IMR-90 (cell line): ENCODE results near the gene TAF8. TPM values are rescaled to one million over a fixed set of nuclear protein-coding genes. Genes with fewer than 3 reads are reported as not detected.

Source experiments
- ATAC-seq: fragments of 200-7000 bp; cut with Tn5 transposase; 2 replicates; pipeline ENCODE4 v1.9.1; 2020; ENCODE audit warnings: low read depth, mild to moderate bottlenecking, moderate library complexity
- BruUV-seq: library from RNA; stranded (reverse); fragments of 400-500 nt; replicated peaks from 2 replicates; lab custom pipeline; 2021; lab: Mats Ljungman, UMichigan
- CTCF ChIA-PET: fragments of 300-600 bp; formaldehyde crosslinking; extraction: SDS; loops from one replicate; lab custom pipeline; 2021; ENCODE audit warnings: antibody characterized with exemption; lab: Yijun Ruan, JAX
- POLR2A ChIA-PET: fragments of 300-600 bp; sonication (Branson Sonifier 250); formaldehyde crosslinking; loops from one replicate; lab custom pipeline; 2022; ENCODE audit warnings: antibody characterized with exemption; ENCODE audit not compliant: unreplicated experiment; lab: Charles Lee
- DNase-seq: peaks from one replicate; pipeline ENCODE4 v3.0.0; 2013
- H2AFZ ChIP-seq: replicated peaks from 2 replicates; pipeline ENCODE3; 2013; ENCODE audit warnings: low read length, mild to moderate bottlenecking; ENCODE audit not compliant: poor library complexity
- H2AK5ac ChIP-seq: 2 replicates; pipeline ENCODE4 v1.6.1; 2013; ENCODE audit warnings: low read depth, low read length, inconsistent platforms
- H2AK9ac ChIP-seq: replicated peaks from 2 replicates; pipeline ENCODE3; 2013; ENCODE audit warnings: mild to moderate bottlenecking, low read depth, low read length, moderate library complexity; ENCODE audit not compliant: poor library complexity
- H2BK120ac ChIP-seq: 2 replicates; pipeline ENCODE4 v1.6.1; 2013; ENCODE audit warnings: low read depth, low read length, inconsistent platforms
- H2BK15ac ChIP-seq: 3 replicates; pipeline ENCODE4 v1.6.1; 2013; ENCODE audit warnings: low read depth, low read length, inconsistent platforms
- H2BK20ac ChIP-seq: 2 replicates; pipeline ENCODE4 v1.6.1; 2013; ENCODE audit warnings: low read depth, mild to moderate bottlenecking, inconsistent platforms, low read length, moderate library complexity
- H2BK5ac ChIP-seq: 2 replicates; pipeline ENCODE4 v1.6.1; 2013; ENCODE audit warnings: mild to moderate bottlenecking, low read depth, low read length, inconsistent platforms; ENCODE audit not compliant: poor library complexity, severe bottlenecking
- H3K14ac ChIP-seq: replicated peaks from 2 replicates; pipeline ENCODE4 v1.6.1; 2013; ENCODE audit warnings: low read depth, low read length, inconsistent platforms
- H3K18ac ChIP-seq: 2 replicates; pipeline ENCODE4 v1.6.1; 2013; ENCODE audit warnings: low read depth, low read length, control low read depth
- H3K23ac ChIP-seq: 2 replicates; pipeline ENCODE4 v1.6.1; 2013; ENCODE audit warnings: low read depth, low read length, inconsistent platforms
- H3K27ac ChIP-seq: 2 replicates; pipeline ENCODE4 v1.5.1; 2013; ENCODE audit warnings: mild to moderate bottlenecking, control low read depth, low read length; ENCODE audit not compliant: insufficient read depth
- H3K27me3 ChIP-seq: 2 replicates; pipeline ENCODE4 v1.6.1; 2013; ENCODE audit warnings: low read length; ENCODE audit not compliant: control insufficient read depth, insufficient read depth
- H3K36me3 ChIP-seq: 2 replicates; pipeline ENCODE4 v1.6.1; 2013; ENCODE audit warnings: low read length, mixed read lengths; ENCODE audit not compliant: control insufficient read depth, insufficient read depth
- H3K4ac ChIP-seq: 2 replicates; pipeline ENCODE4 v1.6.1; 2013; ENCODE audit warnings: low read depth, low read length, inconsistent platforms
- H3K4me1 ChIP-seq: 2 replicates; pipeline ENCODE4 v1.6.1; 2013; ENCODE audit warnings: low read length, mixed read lengths; ENCODE audit not compliant: control insufficient read depth, insufficient read depth
- H3K4me2 ChIP-seq: 2 replicates; pipeline ENCODE4 v1.6.1; 2013; ENCODE audit warnings: low read depth, mild to moderate bottlenecking, control low read depth, low read length, moderate library complexity
- H3K4me3 ChIP-seq: 2 replicates; pipeline ENCODE4 v1.5.1; 2013; ENCODE audit warnings: low read depth, mild to moderate bottlenecking, control low read depth, low read length, moderate library complexity; ENCODE audit not compliant: insufficient read depth
- H3K56ac ChIP-seq: 2 replicates; pipeline ENCODE4 v1.6.1; 2013; ENCODE audit warnings: low read length, inconsistent platforms; ENCODE audit not compliant: insufficient read depth; ENCODE audit errors: extremely low read depth
- H3K79me1 ChIP-seq, 2 experiments: 2 replicates each; pipeline ENCODE4 v1.6.1; 2013; ENCODE audit warnings: low read length in 2 of 2, inconsistent platforms in 1 of 2, low read depth in 1 of 2
- H3K9ac ChIP-seq: 2 replicates; pipeline ENCODE4 v1.6.1; 2013; ENCODE audit warnings: low read depth, low read length, control low read depth
- H3K9me1 ChIP-seq: 2 replicates; pipeline ENCODE4 v1.6.1; 2013; ENCODE audit warnings: low read length, inconsistent platforms; ENCODE audit not compliant: insufficient read depth
- H3K9me3 ChIP-seq: 2 replicates; pipeline ENCODE4 v1.6.1; 2013; ENCODE audit warnings: low read length; ENCODE audit not compliant: control insufficient read depth, insufficient read depth
- H4K20me1 ChIP-seq: 2 replicates; pipeline ENCODE4 v1.6.1; 2013; ENCODE audit warnings: low read length, inconsistent platforms; ENCODE audit not compliant: insufficient read depth
- H4K5ac ChIP-seq: 2 replicates; pipeline ENCODE4 v1.6.1; 2013; ENCODE audit warnings: mild to moderate bottlenecking, low read depth, low read length, control low read depth
- H4K8ac ChIP-seq, 2 experiments: 2 replicates each; pipeline ENCODE4 v1.6.1; 2013; ENCODE audit warnings: low read depth in 2 of 2, low read length in 2 of 2, control low read depth in 1 of 2, inconsistent platforms in 1 of 2
- H4K91ac ChIP-seq: 2 replicates; pipeline ENCODE4 v1.6.1; 2013; ENCODE audit warnings: low read depth, low read length, inconsistent platforms; ENCODE audit not compliant: insufficient read depth
- BHLHE40 ChIP-seq: fragments of 150-350 bp; IDR thresholded peaks from 2 replicates; pipeline ENCODE4 v1.6.1; 2016; ENCODE audit warnings: mild to moderate bottlenecking, low read depth, low read length
- CEBPB ChIP-seq: IDR thresholded peaks from 2 replicates; pipeline ENCODE4 v1.6.1; 2012; ENCODE audit warnings: low read depth, low read length, improper control_type of control experiment
- CHD1 ChIP-seq: IDR thresholded peaks from 2 replicates; pipeline ENCODE4 v1.6.1; 2012; ENCODE audit warnings: low read depth, low read length, improper control_type of control experiment
- FOS ChIP-seq: fragments of 150-350 bp; IDR thresholded peaks from 2 replicates; pipeline ENCODE4 v1.6.1; 2016; ENCODE audit warnings: low read depth, low read length
- MAFK ChIP-seq: IDR thresholded peaks from 2 replicates; pipeline ENCODE4 v1.6.1; 2012; ENCODE audit warnings: low read depth, low read length, improper control_type of control experiment
- MAZ ChIP-seq: IDR thresholded peaks from 2 replicates; pipeline ENCODE4 v1.6.1; 2012; ENCODE audit warnings: low read depth, mild to moderate bottlenecking, low read length, improper control_type of control experiment, moderate library complexity, borderline replicate concordance
- MXI1 ChIP-seq: IDR thresholded peaks from 2 replicates; pipeline ENCODE4 v1.6.1; 2012; ENCODE audit warnings: low read depth, mild to moderate bottlenecking, low read length, moderate library complexity, borderline replicate concordance
- NFE2L2 ChIP-seq: fragments of 150-350 bp; IDR thresholded peaks from 2 replicates; pipeline ENCODE4 v1.6.1; 2016; ENCODE audit warnings: low read depth, mild to moderate bottlenecking, low read length
- POLR2A ChIP-seq: IDR thresholded peaks from 2 replicates; pipeline ENCODE4 v1.6.1; 2012; ENCODE audit warnings: mild to moderate bottlenecking, low read depth, low read length
- RAD21 ChIP-seq: IDR thresholded peaks from 2 replicates; pipeline ENCODE4 v1.6.1; 2012; ENCODE audit warnings: low read length, improper control_type of control experiment
- RCOR1 ChIP-seq: IDR thresholded peaks from 2 replicates; pipeline ENCODE4 v1.6.1; 2012; ENCODE audit warnings: mild to moderate bottlenecking, low read length, improper control_type of control experiment; ENCODE audit not compliant: insufficient replicate concordance
- RFX5 ChIP-seq: IDR thresholded peaks from 2 replicates; pipeline ENCODE4 v1.8.0; 2012; ENCODE audit warnings: low read depth, mild to moderate bottlenecking, low read length, moderate library complexity
- SMC3 ChIP-seq: fragments of 150-350 bp; IDR thresholded peaks from 2 replicates; pipeline ENCODE4 v1.6.1; 2016; ENCODE audit warnings: low read depth, mild to moderate bottlenecking, antibody characterized with exemption, low read length, moderate library complexity
- WGBS, 2 experiments: methylation state at CpG; one replicate each; pipeline versions ENCODE4 v1.1.5 to v1.1.7; 2013; ENCODE audit warnings: missing lambda C conversion rate in 2 of 2; ENCODE audit not compliant: insufficient read length in 1 of 2; ENCODE audit errors: extremely low coverage in 2 of 2; 5-methylcytosine and 5-hydroxymethylcytosine counted together
- dilution Hi-C: fragments of 300-500 bp; cut with HindIII; formaldehyde crosslinking; loops from one replicate; pipeline ENCODE4 v1.14.3; 2018; ENCODE audit warnings: low sequenced_read_pairs; ENCODE audit not compliant: unreplicated experiment
- in situ Hi-C: fragments of 300-500 bp; cut with MboI; formaldehyde crosslinking; loops from 3 replicates; pipeline ENCODE4 v1.14.3; 2019; ENCODE audit warnings: low sequenced_read_pairs, inconsistent platforms, mixed read lengths
- intact Hi-C: fragments of 100-400 bp; cut with micrococcal nuclease; formaldehyde crosslinking; loops from 2 replicates; pipeline ENCODE4 v1.10.0; 2022
- polyA plus RNA-seq, 3 experiments: library from polyadenylated mRNA; depleted of rRNA; stranded (reverse); fragments of >200 nt; gene quantifications; 2 replicates each; pipeline ENCODE4 v1.2.3, GENCODE V29; 2012; ENCODE audit warnings: low replicate concordance in 1 of 3
- total RNA-seq: library from RNA; depleted of rRNA; stranded (reverse); fragments of >200 nt; gene quantifications from 2 replicates; pipeline ENCODE4 v1.2.3, GENCODE V29; 2012
- TF ChIP-seq, protein P1 (sequence below): fragments of 150-350 bp; IDR thresholded peaks from 2 replicates; pipeline ENCODE4 v1.6.1; 2016; ENCODE audit warnings: low read depth, mild to moderate bottlenecking, low read length, moderate library complexity, borderline replicate concordance
- TF ChIP-seq, protein P2 (sequence below): conservative IDR thresholded peaks from 2 replicates; pipeline ENCODE4 v1.5.1; 2012; ENCODE audit warnings: mild to moderate bottlenecking, low read depth, low read length, improper control_type of control experiment
- TF ChIP-seq, protein P3 (sequence below): fragments of 150-350 bp; IDR thresholded peaks from 2 replicates; pipeline ENCODE4 v1.6.1; 2017; ENCODE audit warnings: mild to moderate bottlenecking, antibody characterized with exemption, low read length, low read depth

TAF8 gene
- total and polyA plus RNA-seq, 2 of the 4 experiments (the other 2 are of a cell fraction): 14.3 to 22.8 TPM

DNA sequence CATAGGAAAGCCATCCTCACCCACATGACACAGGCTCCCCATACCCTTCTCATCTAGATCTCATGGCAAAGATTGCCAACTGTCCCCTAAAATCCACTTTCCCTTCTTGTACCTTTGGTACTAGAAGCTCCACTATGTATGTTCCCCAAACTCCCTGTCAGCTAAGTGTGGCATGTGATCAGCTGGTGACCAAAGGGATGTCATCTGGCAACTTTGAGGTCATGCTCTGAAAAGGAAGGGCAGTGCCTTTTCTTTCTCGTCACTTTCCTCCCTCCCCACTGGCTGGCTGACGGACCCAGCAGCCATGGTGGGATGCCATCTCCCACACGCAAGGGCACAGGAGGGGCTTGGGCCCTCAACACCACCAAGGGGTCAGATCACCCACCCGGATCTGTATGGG is 23.8 kb upstream of the TAF8 start:
- no peaks in the 10 kb centered on the region for H3K27me3 ChIP-seq
- H3K9ac ChIP-seq: no peak overlapping the region
- peaks cover 10% of the 10 kb centered on the region; the same call in 1 of the 2 replicates for H3K9me1 ChIP-seq
- WGBS, 2 experiments: no CpG with 5 or more reads among the region's 4 CpGs
- no peak overlapping the region for H3K4me2 ChIP-seq
- H3K18ac ChIP-seq: no peak overlapping the region
- no peak overlapping the region for H4K91ac ChIP-seq
- H2BK120ac ChIP-seq: no peak overlapping the region
- H2AFZ ChIP-seq: no peak overlapping the region
- dilution Hi-C loops: no loop called here
- no peaks in the 10 kb centered on the region for H3K9me3 ChIP-seq
- DNase-seq (no peak), ATAC-seq (no peak)
- no peak overlapping the region for H3K27ac ChIP-seq
- no peak overlapping the region for H3K14ac ChIP-seq
- H4K20me1 ChIP-seq: no peaks in the 10 kb centered on the region; the same call in 1 of the 2 replicates
- no peak overlapping the region; the same call in 1 of the 2 replicates for H3K23ac ChIP-seq
- H2AK5ac ChIP-seq: peak overlapping the region; percentile 18; the same call in 1 of the 2 replicates
- no peak overlapping the region for H3K4ac ChIP-seq
- H4K8ac ChIP-seq: no peak overlapping the region
- no peak overlapping the region for H2BK5ac ChIP-seq
- BruUV-seq: no TSS peak
- H2AK9ac ChIP-seq: peak overlapping the region; percentile 42
- in situ Hi-C loops: no loop called here
- no peak overlapping the region for H3K56ac ChIP-seq
- no peak overlapping the region for H3K4me3 ChIP-seq
- H2BK15ac ChIP-seq: no peak overlapping the region
- H2BK20ac ChIP-seq: no peak overlapping the region
- ChIA-PET CTCF (no interaction called here), POLR2A (no interaction called here)
- intact Hi-C loops: no loop called here
- H3K79me1 ChIP-seq: no peaks in the 10 kb centered on the region
- H4K5ac ChIP-seq: no peak overlapping the region
- H3K4me1 ChIP-seq: peaks cover 9% of the 10 kb centered on the region; the same call in 1 of the 2 replicates
- no peak for TF ChIP-seq BHLHE40
- no peak for TF ChIP-seq CEBPB
- no peak for TF ChIP-seq RAD21
- no peak for TF ChIP-seq RCOR1
- no peak for TF ChIP-seq MAZ
- TF ChIP-seq POLR2A: no peak
- TF ChIP-seq CHD1: no peak
- no peak for TF ChIP-seq RFX5
- TF ChIP-seq FOS: no peak
- TF ChIP-seq NFE2L2: no peak
- TF ChIP-seq, protein P1, sequence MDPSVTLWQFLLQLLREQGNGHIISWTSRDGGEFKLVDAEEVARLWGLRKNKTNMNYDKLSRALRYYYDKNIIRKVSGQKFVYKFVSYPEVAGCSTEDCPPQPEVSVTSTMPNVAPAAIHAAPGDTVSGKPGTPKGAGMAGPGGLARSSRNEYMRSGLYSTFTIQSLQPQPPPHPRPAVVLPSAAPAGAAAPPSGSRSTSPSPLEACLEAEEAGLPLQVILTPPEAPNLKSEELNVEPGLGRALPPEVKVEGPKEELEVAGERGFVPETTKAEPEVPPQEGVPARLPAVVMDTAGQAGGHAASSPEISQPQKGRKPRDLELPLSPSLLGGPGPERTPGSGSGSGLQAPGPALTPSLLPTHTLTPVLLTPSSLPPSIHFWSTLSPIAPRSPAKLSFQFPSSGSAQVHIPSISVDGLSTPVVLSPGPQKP: no peak
- TF ChIP-seq, protein P2, sequence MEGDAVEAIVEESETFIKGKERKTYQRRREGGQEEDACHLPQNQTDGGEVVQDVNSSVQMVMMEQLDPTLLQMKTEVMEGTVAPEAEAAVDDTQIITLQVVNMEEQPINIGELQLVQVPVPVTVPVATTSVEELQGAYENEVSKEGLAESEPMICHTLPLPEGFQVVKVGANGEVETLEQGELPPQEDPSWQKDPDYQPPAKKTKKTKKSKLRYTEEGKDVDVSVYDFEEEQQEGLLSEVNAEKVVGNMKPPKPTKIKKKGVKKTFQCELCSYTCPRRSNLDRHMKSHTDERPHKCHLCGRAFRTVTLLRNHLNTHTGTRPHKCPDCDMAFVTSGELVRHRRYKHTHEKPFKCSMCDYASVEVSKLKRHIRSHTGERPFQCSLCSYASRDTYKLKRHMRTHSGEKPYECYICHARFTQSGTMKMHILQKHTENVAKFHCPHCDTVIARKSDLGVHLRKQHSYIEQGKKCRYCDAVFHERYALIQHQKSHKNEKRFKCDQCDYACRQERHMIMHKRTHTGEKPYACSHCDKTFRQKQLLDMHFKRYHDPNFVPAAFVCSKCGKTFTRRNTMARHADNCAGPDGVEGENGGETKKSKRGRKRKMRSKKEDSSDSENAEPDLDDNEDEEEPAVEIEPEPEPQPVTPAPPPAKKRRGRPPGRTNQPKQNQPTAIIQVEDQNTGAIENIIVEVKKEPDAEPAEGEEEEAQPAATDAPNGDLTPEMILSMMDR: no peak
- TF ChIP-seq MXI1: no peak
- no peak for TF ChIP-seq SMC3
- TF ChIP-seq, protein P3, sequence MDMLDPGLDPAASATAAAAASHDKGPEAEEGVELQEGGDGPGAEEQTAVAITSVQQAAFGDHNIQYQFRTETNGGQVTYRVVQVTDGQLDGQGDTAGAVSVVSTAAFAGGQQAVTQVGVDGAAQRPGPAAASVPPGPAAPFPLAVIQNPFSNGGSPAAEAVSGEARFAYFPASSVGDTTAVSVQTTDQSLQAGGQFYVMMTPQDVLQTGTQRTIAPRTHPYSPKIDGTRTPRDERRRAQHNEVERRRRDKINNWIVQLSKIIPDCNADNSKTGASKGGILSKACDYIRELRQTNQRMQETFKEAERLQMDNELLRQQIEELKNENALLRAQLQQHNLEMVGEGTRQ: no peak
- TF ChIP-seq MAFK: no peak
- no peaks in the 10 kb centered on the region for H3K36me3 ChIP-seq
